Stimulated activated naive CD8-positive, alpha-beta T cell treated with anti-CD3 and anti-CD28 coated beads, Interleukin-15, Interleukin-2, amounts not matched to agents 100 ng/mL and 50 ng/mL, for 24 hours (primary cell): ENCODE results near the gene RNASE13.
"Not testable (repeated sequence)": the region's sequence is repeated elsewhere in the genome, so short reads cannot be mapped to it uniquely, and the experiment has no call there.

Experiments
- H3K27ac Mint-ChIP-seq: one replicate; pipeline ENCODE4 v1.8.0; 2021; ENCODE audit warnings: mild to moderate bottlenecking, mixed read lengths
- H3K27me3 Mint-ChIP-seq: one replicate; pipeline ENCODE4 v1.8.0; 2021; ENCODE audit warnings: mixed read lengths
- H3K36me3 Mint-ChIP-seq: one replicate; pipeline ENCODE4 v1.8.0; 2021; ENCODE audit warnings: low read depth, mixed read lengths
- H3K4me1 Mint-ChIP-seq: one replicate; pipeline ENCODE4 v1.8.0; 2021; ENCODE audit warnings: low read depth, mixed read lengths
- H3K4me3 Mint-ChIP-seq: one replicate; pipeline ENCODE4 v1.8.0; 2021; ENCODE audit warnings: mild to moderate bottlenecking, mixed read lengths
- H3K9me3 Mint-ChIP-seq: one replicate; pipeline ENCODE4 v1.8.0; 2021; ENCODE audit warnings: mixed read lengths

RNASE13 gene

GRCh38 chr14:21024585-21025370 is 9.8 kb downstream of the RNASE13 start, which contains the start of gene NDRG2:
Gene NDRG2 (minus strand): TSS chr14:21025061. CDS start chr14:21023315, 1,746 bp downstream.
- Mint-ChIP-seq H3K9me3 (no peaks in the 10 kb centered on the region), H3K27me3 (peaks cover 8% of the 10 kb centered on the region), H3K27ac (peak within 1 kb of the TSS; percentile 14)

DNA sequence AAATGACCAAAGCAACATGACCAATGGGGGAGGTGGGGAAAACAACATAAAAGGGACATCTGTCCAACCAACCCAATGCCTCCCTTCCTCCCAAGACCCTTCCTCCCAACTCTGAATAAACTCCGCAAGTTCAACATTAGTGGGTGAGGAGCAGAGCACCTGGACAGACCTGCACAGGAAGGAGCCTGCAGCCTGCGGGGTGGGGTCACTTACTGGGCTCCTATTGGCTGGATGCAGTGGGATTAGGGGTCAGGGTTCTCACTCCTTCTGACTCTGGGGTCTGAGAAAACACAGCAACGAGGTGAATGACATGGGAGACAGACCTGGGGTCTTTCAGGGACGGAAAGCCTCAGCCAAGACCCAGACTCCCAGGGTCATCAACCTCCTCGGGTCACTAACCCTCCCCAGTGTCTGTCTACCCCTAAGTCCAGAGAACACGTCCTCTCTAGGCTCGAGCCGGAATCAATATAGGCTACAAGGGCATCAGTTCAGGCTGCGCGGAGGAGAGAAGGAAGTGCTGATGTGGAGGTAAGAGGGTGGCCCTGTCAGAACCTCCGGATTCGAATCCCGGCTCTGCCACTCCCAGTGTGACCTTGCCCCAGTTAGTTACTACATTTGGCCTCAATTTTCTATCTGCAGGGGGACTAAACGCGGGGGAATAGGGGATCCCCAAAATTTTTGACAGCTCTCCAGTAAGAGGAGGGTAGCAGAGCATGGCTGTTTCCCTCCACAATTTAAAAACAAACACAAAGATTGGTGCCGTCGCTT is 10.6 kb downstream of the RNASE13 start:
- Mint-ChIP-seq H3K36me3 (no peaks in the 10 kb centered on the region), H3K27me3 (peaks cover 8% of the 10 kb centered on the region), H3K27ac (peak overlapping the region; percentile 14), H3K4me1 (peaks cover 11% of the 10 kb centered on the region), H3K4me3 (peak overlapping the region; percentile 68), H3K9me3 (no peaks in the 10 kb centered on the region)

More at GRCh38 chr14:21024585-21025370, 9.8 kb downstream of the RNASE13 start, which contains the start of gene NDRG2:
- Mint-ChIP-seq H3K4me3 (peak within 1 kb of the TSS; percentile 73), H3K4me1 (peaks cover 11% of the 10 kb centered on the region), H3K36me3 (no peaks in the 10 kb centered on the region)

DNA sequence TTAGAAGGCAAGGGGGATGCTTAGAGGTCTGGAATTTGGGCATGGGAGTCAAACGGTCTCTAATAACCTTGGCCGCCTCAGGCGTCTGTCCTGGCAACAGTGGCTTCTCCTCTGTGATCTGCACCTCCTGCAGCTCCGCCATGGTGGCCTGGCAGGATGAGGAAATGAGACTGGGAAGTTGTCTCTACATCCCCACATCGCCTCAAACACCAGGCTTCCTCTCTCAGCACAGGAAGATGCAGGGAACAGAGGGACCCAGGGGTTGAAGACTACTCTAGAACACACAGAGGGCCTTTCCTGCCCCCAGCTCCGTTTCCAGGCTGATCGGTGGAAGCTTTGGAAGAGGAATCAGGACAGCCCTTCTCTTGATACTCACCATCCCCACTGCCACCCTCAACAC is 11.4 kb downstream of the RNASE13 start:
- Mint-ChIP-seq H3K4me3 (no peak overlapping the region), H3K4me1 (peaks cover 11% of the 10 kb centered on the region), H3K27ac (no peak overlapping the region), H3K9me3 (no peaks in the 10 kb centered on the region), H3K36me3 (no peaks in the 10 kb centered on the region), H3K27me3 (peaks cover 8% of the 10 kb centered on the region)

DNA sequence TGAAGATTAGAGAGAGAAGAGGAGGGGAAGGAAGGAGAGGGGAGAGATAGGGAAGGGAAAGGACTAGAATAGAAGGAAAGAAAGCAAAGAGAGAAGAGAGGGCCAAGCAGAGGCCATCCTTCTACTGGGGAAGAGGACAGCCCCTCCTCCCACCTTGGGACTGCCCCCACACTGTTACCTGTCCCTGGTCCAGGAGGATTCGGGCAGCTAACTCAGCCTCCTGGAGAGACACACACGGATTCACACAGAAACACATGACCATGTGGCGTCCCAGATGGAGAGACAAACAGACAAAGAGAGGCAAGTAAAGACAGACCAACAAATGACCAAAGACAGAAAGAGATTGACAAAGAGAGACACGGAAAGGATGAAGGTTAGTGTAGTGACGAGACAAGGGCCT is 11.9 kb downstream of the RNASE13 start:
- H3K9me3 Mint-ChIP-seq = no peaks in the 10 kb centered on the region
- no peak overlapping the region for H3K27ac Mint-ChIP-seq
- peaks cover 11% of the 10 kb centered on the region for H3K4me1 Mint-ChIP-seq
- no peak overlapping the region for H3K4me3 Mint-ChIP-seq
- no peaks in the 10 kb centered on the region for H3K36me3 Mint-ChIP-seq
- peaks cover 8% of the 10 kb centered on the region for H3K27me3 Mint-ChIP-seq

DNA sequence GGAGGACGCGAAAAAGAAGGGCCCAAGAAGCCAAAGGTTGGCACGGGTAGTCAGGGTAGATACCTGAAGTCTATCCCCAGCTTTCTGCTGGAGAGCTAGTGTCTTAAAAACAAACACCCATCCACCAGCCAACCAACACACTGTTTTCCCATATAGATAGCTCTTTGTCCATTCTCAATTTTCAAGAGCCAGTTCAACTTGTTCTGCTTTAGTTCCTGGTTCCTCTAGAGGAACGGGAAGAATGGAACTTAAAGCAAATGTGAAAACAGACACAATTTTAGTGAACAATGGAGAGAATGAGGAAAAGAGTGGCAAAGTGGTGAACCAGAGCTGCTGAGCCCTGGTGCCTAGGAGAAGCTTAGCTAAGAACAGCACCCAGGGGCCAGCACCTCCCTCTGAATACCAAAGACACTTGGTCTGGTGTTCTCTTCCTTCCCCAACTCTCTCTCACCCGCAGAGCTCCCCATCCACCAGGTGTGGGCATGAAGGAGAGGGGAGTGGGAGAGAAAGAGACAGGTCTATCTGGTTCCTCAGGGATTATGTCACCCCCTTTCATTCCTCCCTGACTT is 13.5 kb downstream of the RNASE13 start:
- Mint-ChIP-seq H3K4me1 (peaks cover 11% of the 10 kb centered on the region), H3K9me3 (no peaks in the 10 kb centered on the region), H3K27me3 (peaks cover 8% of the 10 kb centered on the region), H3K36me3 (no peaks in the 10 kb centered on the region), H3K4me3 (no peak overlapping the region), H3K27ac (no peak overlapping the region)

DNA sequence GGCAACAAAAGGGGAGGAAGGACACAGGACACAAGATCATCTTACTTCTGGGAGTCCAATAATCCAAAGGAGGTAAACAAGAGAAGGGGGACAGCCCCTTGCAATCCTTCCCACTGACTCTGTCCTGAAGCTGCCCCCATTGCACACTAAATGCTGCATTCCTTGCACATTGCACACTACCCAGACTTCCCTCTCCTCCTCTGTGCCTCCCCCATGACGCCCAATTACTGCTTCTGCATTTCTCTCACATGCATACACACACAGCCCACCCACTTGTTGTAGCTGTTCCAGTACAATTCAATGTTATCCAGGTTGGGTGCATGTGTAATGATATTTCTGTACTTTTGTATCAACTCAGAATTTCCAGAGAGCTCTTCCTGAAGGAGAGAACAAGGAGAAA is 15.2 kb downstream of the RNASE13 start:
- no peak overlapping the region for H3K4me3 Mint-ChIP-seq
- no peaks in the 10 kb centered on the region for H3K36me3 Mint-ChIP-seq
- no peak overlapping the region for H3K27ac Mint-ChIP-seq
- peaks cover 6% of the 10 kb centered on the region for H3K27me3 Mint-ChIP-seq
- H3K4me1 Mint-ChIP-seq = peaks cover 8% of the 10 kb centered on the region
- H3K9me3 Mint-ChIP-seq = no peaks in the 10 kb centered on the region

DNA sequence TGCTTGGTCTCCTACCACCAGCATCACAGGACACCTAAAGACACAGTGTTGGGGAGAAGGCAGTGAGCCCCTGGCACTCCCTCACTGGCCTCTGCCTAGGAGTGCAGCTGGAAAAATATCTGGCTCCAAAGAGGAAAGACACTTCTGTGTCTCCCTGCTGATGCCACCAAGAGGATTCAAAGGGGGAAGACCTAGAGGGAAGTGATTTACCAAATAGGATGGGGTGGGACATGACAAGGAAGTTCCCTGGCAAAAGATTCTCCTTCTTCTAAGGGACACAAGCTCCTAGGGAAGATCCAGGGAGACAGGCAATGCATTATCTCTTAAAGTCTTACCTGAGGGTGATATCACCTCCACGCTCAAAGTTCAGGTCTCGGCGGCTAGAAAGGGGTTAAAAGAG is 15.8 kb downstream of the RNASE13 start:
- H3K9me3 Mint-ChIP-seq = no peaks in the 10 kb centered on the region
- peaks cover 2% of the 10 kb centered on the region for H3K4me1 Mint-ChIP-seq
- H3K4me3 Mint-ChIP-seq = no peak overlapping the region
- no peak overlapping the region for H3K27ac Mint-ChIP-seq
- H3K27me3 Mint-ChIP-seq = peaks cover under 1% of the 10 kb centered on the region
- H3K36me3 Mint-ChIP-seq = no peaks in the 10 kb centered on the region

- no peaks in the 10 kb centered on the region for H3K9me3 Mint-ChIP-seq
- H3K27me3 Mint-ChIP-seq = no peaks in the 10 kb centered on the region
- H3K36me3 Mint-ChIP-seq = no peaks in the 10 kb centered on the region
Measured at GRCh38 chr14:21018286-21018685, 16.3 kb downstream of the RNASE13 start.

GRCh38 chr14:21017528-21018245 is 16.9 kb downstream of the RNASE13 start:
- Mint-ChIP-seq H3K4me3 (no peak overlapping the region), H3K27me3 (peaks cover 4% of the 10 kb centered on the region), H3K4me1 (no peaks in the 10 kb centered on the region), H3K27ac (no peak overlapping the region), H3K9me3 (no peaks in the 10 kb centered on the region), H3K36me3 (no peaks in the 10 kb centered on the region)

More at GRCh38 chr14:21018286-21018685, 16.3 kb downstream of the RNASE13 start:
- H3K27ac Mint-ChIP-seq = no peak overlapping the region
- no peak overlapping the region for H3K4me3 Mint-ChIP-seq
- H3K4me1 Mint-ChIP-seq = no peaks in the 10 kb centered on the region

DNA sequence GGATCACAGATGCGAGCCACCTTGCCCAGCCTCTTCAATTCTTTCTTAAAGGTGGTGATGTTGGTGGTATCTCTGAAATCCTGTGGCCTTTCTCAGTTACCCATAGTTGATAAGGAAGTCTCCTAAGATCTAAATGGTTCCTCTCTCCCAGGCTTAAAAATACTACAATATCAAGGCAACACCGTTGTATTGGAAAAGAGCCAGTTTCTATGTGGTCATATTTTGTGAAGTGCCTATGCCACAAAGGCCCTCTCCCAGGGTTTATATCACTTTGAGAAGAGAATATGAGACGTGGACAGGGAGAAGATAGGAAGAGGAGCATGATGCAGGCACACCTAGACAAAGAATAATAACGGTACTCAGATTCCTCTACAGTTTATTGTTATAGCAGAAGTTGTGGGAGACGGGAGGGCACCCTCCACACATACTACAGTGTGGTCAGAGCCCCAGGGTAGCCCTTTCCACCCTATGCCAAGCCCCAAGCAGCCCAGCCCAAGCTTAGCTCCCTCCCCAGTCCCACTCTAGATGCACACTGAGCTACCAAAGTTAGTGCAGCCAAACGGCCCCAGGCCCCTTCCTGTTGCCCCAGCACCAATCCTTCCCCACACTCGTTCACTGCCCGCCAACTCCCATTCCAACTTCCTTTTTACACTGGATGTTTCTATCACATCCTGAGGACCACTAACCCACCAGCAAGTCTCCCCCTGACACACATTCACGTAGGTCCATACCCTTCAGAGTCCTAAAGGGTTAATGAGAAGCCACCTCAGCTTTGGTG is 18.0 kb downstream of the RNASE13 start:
- H3K27me3 Mint-ChIP-seq = peaks cover 14% of the 10 kb centered on the region
- H3K36me3 Mint-ChIP-seq = no peaks in the 10 kb centered on the region
- H3K27ac Mint-ChIP-seq = no peak overlapping the region
- H3K4me3 Mint-ChIP-seq = no peak overlapping the region
- H3K4me1 Mint-ChIP-seq = no peaks in the 10 kb centered on the region
- H3K9me3 Mint-ChIP-seq = no peaks in the 10 kb centered on the region

DNA sequence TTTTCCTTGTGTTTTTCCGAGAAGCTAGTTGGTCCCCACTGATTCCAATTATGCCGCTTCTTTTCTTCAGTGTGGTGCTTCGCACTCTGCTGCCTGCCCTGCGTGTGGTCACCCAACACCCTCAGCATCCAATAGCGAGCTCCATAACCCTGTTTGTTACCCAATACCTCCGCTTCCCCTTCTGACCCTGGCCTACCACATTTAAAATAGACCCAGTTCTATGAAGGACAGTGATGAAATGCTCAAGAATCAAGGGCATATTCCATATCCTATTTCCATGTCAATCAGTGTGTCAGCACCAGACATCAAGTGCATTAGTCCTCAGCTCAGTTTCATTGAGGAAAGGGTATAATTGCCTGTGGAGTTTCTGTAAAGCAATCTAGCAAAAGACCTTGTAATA is 19.3 kb downstream of the RNASE13 start:
- Mint-ChIP-seq H3K36me3 (no peaks in the 10 kb centered on the region), H3K9me3 (no peaks in the 10 kb centered on the region), H3K4me3 (no peak overlapping the region), H3K4me1 (no peaks in the 10 kb centered on the region), H3K27ac (no peak overlapping the region), H3K27me3 (peaks cover 14% of the 10 kb centered on the region)

GRCh38 chr14:21014761-21015190 is 19.8 kb downstream of the RNASE13 start:
- Mint-ChIP-seq H3K9me3 (no peaks in the 10 kb centered on the region), H3K27ac (no peak overlapping the region), H3K36me3 (no peaks in the 10 kb centered on the region), H3K4me3 (no peak overlapping the region), H3K4me1 (no peaks in the 10 kb centered on the region), H3K27me3 (peaks cover 14% of the 10 kb centered on the region)

DNA sequence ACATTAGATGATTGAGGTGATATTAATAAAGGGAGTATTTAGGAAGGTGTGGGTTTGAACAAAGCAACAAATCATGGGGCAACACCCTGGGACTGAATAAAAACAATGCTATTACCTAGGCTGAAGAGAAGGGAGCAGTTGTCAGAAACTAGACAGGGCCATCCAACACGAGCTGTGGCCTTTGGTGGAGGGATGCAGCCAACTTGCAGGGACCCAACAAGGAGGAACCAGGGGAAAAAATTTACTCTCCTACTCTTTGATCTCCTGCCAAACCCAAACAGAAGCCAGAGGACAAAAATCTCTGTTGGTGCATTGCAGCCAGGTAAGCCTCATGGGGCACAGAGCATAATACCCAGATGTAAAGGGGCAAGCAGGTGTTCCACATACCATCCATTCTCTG is 23.5 kb downstream of the RNASE13 start:
- Mint-ChIP-seq H3K9me3 (no peaks in the 10 kb centered on the region), H3K4me1 (no peaks in the 10 kb centered on the region), H3K27ac (no peak overlapping the region), H3K36me3 (no peaks in the 10 kb centered on the region), H3K27me3 (peaks cover 14% of the 10 kb centered on the region), H3K4me3 (no peak overlapping the region)

DNA sequence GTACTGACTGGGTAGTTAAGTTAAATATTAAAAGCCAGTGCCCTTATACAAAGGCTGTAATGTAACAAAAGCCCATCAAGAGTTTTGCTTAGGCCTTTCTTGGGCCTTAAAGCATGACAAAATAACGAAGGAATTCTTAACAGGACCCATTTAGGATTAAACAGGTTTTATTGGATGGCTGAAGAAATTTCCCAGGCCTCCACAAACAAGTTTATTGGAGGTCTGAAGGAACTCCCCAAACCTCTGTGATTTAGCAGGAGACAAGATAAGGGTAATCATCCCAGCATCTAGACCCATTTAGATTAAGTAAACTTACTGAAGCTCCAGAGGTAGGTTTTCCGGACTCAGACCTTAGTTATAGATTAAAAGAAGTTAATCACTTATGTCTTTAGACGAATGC is 24.9 kb downstream of the RNASE13 start:
- not testable (repeated sequence) for H3K27ac Mint-ChIP-seq, H3K9me3 Mint-ChIP-seq, H3K36me3 Mint-ChIP-seq, H3K4me1 Mint-ChIP-seq, H3K4me3 Mint-ChIP-seq
- peaks cover 14% of the 10 kb centered on the region for H3K27me3 Mint-ChIP-seq
